Neuronal stem cell (in vitro differentiated cells): ENCODE results near the gene RAB21.

Experiments used
- DNase-seq: peaks from one replicate; pipeline ENCODE4 v3.0.0-alpha.2; 2013; ENCODE audit warnings: low spot score
- H2AFZ ChIP-seq: one replicate; pipeline ENCODE4 v1.6.1; 2013; ENCODE audit warnings: mild to moderate bottlenecking, low read length, inconsistent platforms
- H2AK5ac ChIP-seq: 2 replicates; pipeline ENCODE4 v1.6.1; 2013; ENCODE audit warnings: low read depth, mild to moderate bottlenecking, inconsistent platforms, low read length, moderate library complexity, mixed read lengths
- H2BK120ac ChIP-seq: 2 replicates; pipeline ENCODE4 v1.6.1; 2013; ENCODE audit warnings: low read depth, mild to moderate bottlenecking, inconsistent platforms, low read length, moderate library complexity, mixed read lengths
- H2BK12ac ChIP-seq: one replicate; pipeline ENCODE4 v1.6.1; 2013; ENCODE audit warnings: low read length, inconsistent platforms
- H2BK15ac ChIP-seq: 2 replicates; pipeline ENCODE4 v1.6.1; 2013; ENCODE audit warnings: mild to moderate bottlenecking, low read length, inconsistent platforms, mixed read lengths
- H2BK5ac ChIP-seq: one replicate; pipeline ENCODE4 v1.6.1; 2013; ENCODE audit warnings: inconsistent platforms, mild to moderate bottlenecking, low read length, moderate library complexity
- H3K14ac ChIP-seq: one replicate; pipeline ENCODE4 v1.6.1; 2013; ENCODE audit warnings: low read length, inconsistent platforms
- H3K18ac ChIP-seq: 2 replicates; pipeline ENCODE4 v1.6.1; 2013; ENCODE audit warnings: low read length, inconsistent platforms
- H3K23ac ChIP-seq: 2 replicates; pipeline ENCODE4 v1.6.1; 2013; ENCODE audit warnings: low read depth, mild to moderate bottlenecking, mixed read lengths, low read length, inconsistent platforms; ENCODE audit not compliant: poor library complexity
- H3K27ac ChIP-seq: replicated peaks from 3 replicates; pipeline ENCODE4 v1.5.1; 2013; ENCODE audit warnings: low read length, inconsistent platforms
- H3K27me3 ChIP-seq, 3 experiments: 2 replicates each; pipeline ENCODE4 v1.6.1; 2013; ENCODE audit warnings: low read length in 3 of 3, mild to moderate bottlenecking in 2 of 3, inconsistent platforms in 1 of 3, low read depth in 1 of 3, mixed read lengths in 1 of 3, moderate library complexity in 1 of 3; ENCODE audit not compliant: control insufficient read depth in 3 of 3, insufficient read depth in 3 of 3
- H3K36me3 ChIP-seq, 2 donors: replicated peaks in 1 of 2; 2 replicates each; pipeline ENCODE4 v1.6.1; 2013; ENCODE audit warnings: low read length in 2 of 2; ENCODE audit not compliant: control insufficient read depth in 2 of 2, insufficient read depth in 2 of 2
- H3K4ac ChIP-seq: 2 replicates; pipeline ENCODE4 v1.6.1; 2013; ENCODE audit warnings: inconsistent platforms, mild to moderate bottlenecking, low read length, moderate library complexity
- H3K4me1 ChIP-seq, 2 donors: 1 replicate in 1 of 2; 2 replicates in 1 of 2; pipeline ENCODE4 v1.6.1; 2013; ENCODE audit warnings: low read length in 2 of 2, low read depth in 1 of 2; ENCODE audit not compliant: control insufficient read depth in 2 of 2, insufficient read depth in 1 of 2
- H3K4me2 ChIP-seq: one replicate; pipeline ENCODE4 v1.6.1; 2013; ENCODE audit warnings: mild to moderate bottlenecking, low read length, inconsistent platforms; ENCODE audit not compliant: insufficient read depth, poor library complexity, severe bottlenecking
- H3K4me3 ChIP-seq, 2 donors: 2 replicates each; pipeline ENCODE4 v1.5.1; 2013; ENCODE audit warnings: low read length in 2 of 2, mild to moderate bottlenecking in 2 of 2, inconsistent platforms in 1 of 2, moderate library complexity in 1 of 2
- H3K79me1 ChIP-seq: one replicate; pipeline ENCODE4 v1.6.1; 2013; ENCODE audit warnings: low read depth, mild to moderate bottlenecking, inconsistent platforms, low read length, moderate library complexity
- H3K9ac ChIP-seq: one replicate; pipeline ENCODE4 v1.6.1; 2013; ENCODE audit warnings: mild to moderate bottlenecking, low read depth, low read length, inconsistent platforms; ENCODE audit not compliant: poor library complexity
- H3K9me3 ChIP-seq, 2 donors: replicated peaks in 1 of 2; 2 replicates each; pipeline versions ENCODE3 to v1.6.1; 2013; ENCODE audit warnings: low read length in 2 of 2, mild to moderate bottlenecking in 2 of 2, inconsistent platforms in 1 of 2, low read depth in 1 of 2, mixed read lengths in 1 of 2, moderate library complexity in 1 of 2; ENCODE audit not compliant: control insufficient read depth in 2 of 2, insufficient read depth in 1 of 2
- H4K8ac ChIP-seq: one replicate; pipeline ENCODE4 v1.6.1; 2013; ENCODE audit warnings: low read depth, mild to moderate bottlenecking, inconsistent platforms, low read length, moderate library complexity
- H4K91ac ChIP-seq: one replicate; pipeline ENCODE4 v1.6.1; 2013; ENCODE audit warnings: low read length, low read depth, mild to moderate bottlenecking, inconsistent platforms; ENCODE audit not compliant: poor library complexity
- WGBS, 2 donors: extraction: QIAGEN DNeasy Blood & Tissue Kit; methylation state at CpG; one replicate each; pipeline ENCODE4 v1.1.7; 2013; ENCODE audit warnings: missing lambda C conversion rate in 2 of 2, mixed read lengths in 1 of 2; ENCODE audit not compliant: insufficient read length in 2 of 2, insufficient replicate concordance in 1 of 2; ENCODE audit errors: extremely low coverage in 2 of 2; 5-methylcytosine and 5-hydroxymethylcytosine counted together

RAB21 gene

DNA sequence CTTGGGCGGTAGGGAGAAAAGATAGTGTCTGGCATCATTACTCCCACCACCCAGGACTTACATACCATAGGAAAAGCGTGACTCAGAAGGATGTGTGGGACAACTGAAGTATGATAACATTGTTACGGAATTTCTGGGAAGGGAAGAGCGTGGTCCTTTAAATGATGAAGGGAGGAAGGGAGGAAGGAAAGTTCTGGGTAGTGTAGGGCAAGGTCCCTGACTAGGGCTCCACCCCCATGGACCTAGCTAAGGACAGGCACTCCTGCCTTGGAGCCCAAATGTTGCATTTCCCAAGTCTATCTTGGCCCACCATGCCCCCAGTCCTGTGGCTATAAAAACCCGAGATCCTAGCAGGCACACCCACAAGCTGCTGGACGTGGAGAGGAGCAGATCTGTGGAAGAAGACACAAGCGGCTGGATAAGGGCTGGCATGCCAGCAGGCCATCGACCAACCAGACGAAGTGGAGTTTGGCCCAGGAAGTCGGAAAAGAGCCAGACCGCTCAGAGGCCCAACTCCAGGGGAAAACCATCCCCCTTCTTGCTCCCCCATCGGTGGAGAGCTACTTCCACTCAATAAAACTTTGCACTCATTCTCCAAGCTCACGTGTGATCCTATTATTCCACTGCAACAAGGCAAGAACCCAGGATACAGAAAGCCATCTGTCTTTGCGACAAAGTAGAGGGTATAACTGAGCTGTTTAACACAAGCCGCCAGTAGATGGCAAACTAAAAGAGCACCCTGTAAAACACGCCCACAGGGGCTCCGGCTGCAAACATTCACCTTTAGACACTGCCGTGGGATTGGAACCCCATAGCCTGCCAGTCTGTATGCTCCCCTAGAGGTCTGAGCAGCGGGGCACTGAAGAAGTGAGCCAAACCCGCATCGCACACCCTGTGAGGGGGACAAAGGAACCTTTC lies 23.0 kb upstream of the RAB21 start:
- Histone ChIP-seq H3K18ac (no peak overlapping the region), H2BK12ac (no peak overlapping the region), H3K36me3 (no peaks in the 10 kb centered on the region), H2AFZ (peak overlapping the region; percentile 67), H3K9me3 (no peaks in the 10 kb centered on the region), H2BK120ac (no peak overlapping the region), H3K23ac (no peak overlapping the region), H3K27ac (no peak overlapping the region), H3K79me1 (no peaks in the 10 kb centered on the region), H4K91ac (no peak overlapping the region), H3K9ac (no peak overlapping the region), H2AK5ac (no peak overlapping the region), H3K4me2 (no peak overlapping the region), H2BK5ac (no peak overlapping the region), H3K14ac (no peak overlapping the region), H3K4me3 (peak overlapping the region in 1 of 2 donors; percentile 6), H2BK15ac (no peak overlapping the region), H3K4ac (no peak overlapping the region), H3K27me3 (no peaks in the 10 kb centered on the region), H4K8ac (no peak overlapping the region), H3K4me1 (no peaks in the 10 kb centered on the region)
- no peak for DNase-seq
- no CpG with 5 or more reads among the region's 21 CpGs for WGBS, 2 donors

- H3K9me3 ChIP-seq = no peaks in the 10 kb centered on the region
Observed at GRCh38 chr12:71732357-71732712, 22.3 kb upstream of the RAB21 start.

GRCh38 chr12:71737197-71737596 lies 17.5 kb upstream of the RAB21 start:
- Histone ChIP-seq H2BK15ac (no peak overlapping the region), H2AFZ (no peak overlapping the region), H2BK120ac (no peak overlapping the region), H3K4me3 (no peak overlapping the region), H3K4me1 (no peaks in the 10 kb centered on the region), H3K27ac (no peak overlapping the region), H2AK5ac (no peak overlapping the region), H3K9me3 (no peaks in the 10 kb centered on the region), H2BK5ac (no peak overlapping the region), H3K4ac (no peak overlapping the region), H3K4me2 (no peak overlapping the region), H3K14ac (no peak overlapping the region), H3K27me3 (no peaks in the 10 kb centered on the region), H3K36me3 (no peaks in the 10 kb centered on the region), H3K9ac (no peak overlapping the region), H4K8ac (no peak overlapping the region), H3K18ac (no peak overlapping the region), H3K79me1 (no peaks in the 10 kb centered on the region), H3K23ac (no peak overlapping the region), H2BK12ac (no peak overlapping the region), H4K91ac (no peak overlapping the region)
- WGBS, 2 donors = no CpG with 5 or more reads among the region's 1 CpG
- DNase-seq = no peak

More at GRCh38 chr12:71732357-71732712, 22.3 kb upstream of the RAB21 start:
- H3K4me2 ChIP-seq = no peak overlapping the region
- no peak overlapping the region for H3K23ac ChIP-seq
- no peaks in the 10 kb centered on the region for H3K79me1 ChIP-seq
- no peak overlapping the region for H4K91ac ChIP-seq
- H3K27me3 ChIP-seq = no peaks in the 10 kb centered on the region
- peak overlapping the region; percentile 67 for H2AFZ ChIP-seq
- DNase-seq = no peak
- WGBS, 2 donors = no CpG with 5 or more reads among the region's 3 CpGs
- no peak overlapping the region for H2AK5ac ChIP-seq
- H3K9ac ChIP-seq = no peak overlapping the region
- no peaks in the 10 kb centered on the region for H3K4me1 ChIP-seq
- no peak overlapping the region for H3K4me3 ChIP-seq
- no peak overlapping the region for H3K18ac ChIP-seq
- no peak overlapping the region for H2BK15ac ChIP-seq
- H3K27ac ChIP-seq = no peak overlapping the region
- H2BK5ac ChIP-seq = no peak overlapping the region
- no peak overlapping the region for H3K14ac ChIP-seq
- H3K36me3 ChIP-seq = no peaks in the 10 kb centered on the region
- H4K8ac ChIP-seq = no peak overlapping the region
- no peak overlapping the region for H2BK120ac ChIP-seq
- no peak overlapping the region for H2BK12ac ChIP-seq
- no peak overlapping the region for H3K4ac ChIP-seq

GRCh38 chr12:71742998-71743397 lies 11.7 kb upstream of the RAB21 start:
- no peak overlapping the region for H4K8ac ChIP-seq
- no peak overlapping the region for H3K4me2 ChIP-seq
- no peak overlapping the region for H3K4ac ChIP-seq
- no peak overlapping the region for H2BK120ac ChIP-seq
- H2BK12ac ChIP-seq = no peak overlapping the region
- H3K4me1 ChIP-seq = no peaks in the 10 kb centered on the region
- no peak overlapping the region for H3K18ac ChIP-seq
- no peak overlapping the region for H3K9ac ChIP-seq
- DNase-seq = no peak
- no peak overlapping the region for H2BK15ac ChIP-seq
- H3K4me3 ChIP-seq = no peak overlapping the region
- no peaks in the 10 kb centered on the region for H3K9me3 ChIP-seq
- H3K23ac ChIP-seq = no peak overlapping the region
- no peaks in the 10 kb centered on the region for H3K79me1 ChIP-seq
- no peak overlapping the region for H3K27ac ChIP-seq
- H2AK5ac ChIP-seq = no peak overlapping the region
- H4K91ac ChIP-seq = no peak overlapping the region
- H3K27me3 ChIP-seq = no peaks in the 10 kb centered on the region
- H3K36me3 ChIP-seq = no peaks in the 10 kb centered on the region
- H3K14ac ChIP-seq = no peak overlapping the region
- no peak overlapping the region for H2AFZ ChIP-seq
- no CpG with 5 or more reads among the region's 1 CpG for WGBS, 2 donors
- H2BK5ac ChIP-seq = no peak overlapping the region
